CD4-positive, alpha-beta T cell (primary cell): ENCODE results near the gene GSG1L. TPM values are rescaled to one million over a fixed set of nuclear protein-coding genes. Genes with fewer than 3 reads are reported as not detected.

Experiments
- ATAC-seq: fragments of 200-7000 bp; cut with Tn5 transposase; one replicate; pipeline ENCODE4 v1.10.0; 2022; ENCODE audit warnings: mild to moderate bottlenecking; ENCODE audit not compliant: poor library complexity
- CTCF ChIA-PET: fragments of 350-600 bp; sonication (Branson Sonifier 250); formaldehyde crosslinking; loops from one replicate; lab custom pipeline; 2021; ENCODE audit warnings: antibody characterized with exemption, inconsistent platforms; lab: Charles Lee
- POLR2A ChIA-PET: fragments of 350-600 bp; sonication (Branson Sonifier 250); formaldehyde crosslinking; loops from one replicate; lab custom pipeline; 2021; ENCODE audit warnings: antibody characterized with exemption, inconsistent platforms; lab: Charles Lee
- DNase-seq, 14 experiments: peaks; one replicate each; pipeline ENCODE4 v3.0.0-alpha.2; 2013 to 2020; ENCODE audit warnings: mixed read lengths in 2 of 14
- H3K27ac ChIP-seq, 2 donors: one replicate each; pipeline versions ENCODE4 v1.5.1 to v1.7.0; 2013; ENCODE audit warnings: low read length in 2 of 2, low read depth in 1 of 2, mild to moderate bottlenecking in 1 of 2
- H3K27me3 ChIP-seq, 2 experiments: 1 replicate in 1 of 2; 2 replicates in 1 of 2; pipeline versions ENCODE4 v1.6.1 to v1.7.0; 2013; ENCODE audit warnings: low read length in 2 of 2, control low read depth in 1 of 2, mild to moderate bottlenecking in 1 of 2, moderate library complexity in 1 of 2; ENCODE audit not compliant: insufficient read depth in 2 of 2, control insufficient read depth in 1 of 2
- H3K36me3 ChIP-seq: one replicate; pipeline ENCODE4 v1.6.1; 2013; ENCODE audit warnings: low read length, control low read depth; ENCODE audit not compliant: insufficient read depth
- H3K4me1 ChIP-seq: one replicate; pipeline ENCODE4 v1.6.1; 2013; ENCODE audit warnings: low read length, control low read depth; ENCODE audit not compliant: insufficient read depth
- H3K4me3 ChIP-seq: one replicate; pipeline ENCODE4 v1.5.1; 2013; ENCODE audit warnings: mild to moderate bottlenecking, low read length, moderate library complexity
- H3K9me3 ChIP-seq, 2 experiments: 1 replicate in 1 of 2; 2 replicates in 1 of 2; pipeline versions ENCODE4 v1.6.1 to v1.7.0; 2013; ENCODE audit warnings: low read length in 2 of 2, mild to moderate bottlenecking in 2 of 2, control low read depth in 1 of 2, moderate library complexity in 1 of 2; ENCODE audit not compliant: control insufficient read depth in 1 of 2, insufficient read depth in 1 of 2
- H3K27ac Mint-ChIP-seq: one replicate; pipeline ENCODE4 v1.8.0; 2020; ENCODE audit warnings: mixed read lengths
- H3K27me3 Mint-ChIP-seq: one replicate; pipeline ENCODE4 v1.8.0; 2021; ENCODE audit warnings: mixed read lengths
- H3K36me3 Mint-ChIP-seq: one replicate; pipeline ENCODE4 v1.8.0; 2021; ENCODE audit warnings: low read depth, mixed read lengths
- H3K4me1 Mint-ChIP-seq: one replicate; pipeline ENCODE4 v1.8.0; 2021; ENCODE audit warnings: low read depth, mixed read lengths
- H3K4me3 Mint-ChIP-seq: one replicate; pipeline ENCODE4 v1.8.0; 2020; ENCODE audit warnings: mild to moderate bottlenecking, mixed read lengths
- H3K9me3 Mint-ChIP-seq: one replicate; pipeline ENCODE4 v1.8.0; 2020; ENCODE audit warnings: mixed read lengths
- intact Hi-C, 2 experiments: fragments of 100-400 bp; cut with DNase I in 1 of 2; cut with micrococcal nuclease in 1 of 2; formaldehyde crosslinking; loops; one replicate each; pipeline versions ENCODE4 v1.15.1 to v1.9.0; 2023 to 2025; cut with DNase I, micrococcal nuclease
- total RNA-seq, 174 experiments: library from RNA in 2 of 174; stranded (reverse) in 2 of 174; gene quantifications; one replicate each; pipeline ENCODE4 v1.2.3 and lab custom pipeline; 2021 to 2026
- TF ChIP-seq, protein P1 (sequence below): fragments of 200-600 bp; IDR thresholded peaks from one replicate; pipeline ENCODE4 v1.8.0; 2022; ENCODE audit warnings: antibody characterized with exemption, mild to moderate bottlenecking

Gene GSG1L
- total RNA-seq, 2 experiments from 2014 or later: not detected

DNA sequence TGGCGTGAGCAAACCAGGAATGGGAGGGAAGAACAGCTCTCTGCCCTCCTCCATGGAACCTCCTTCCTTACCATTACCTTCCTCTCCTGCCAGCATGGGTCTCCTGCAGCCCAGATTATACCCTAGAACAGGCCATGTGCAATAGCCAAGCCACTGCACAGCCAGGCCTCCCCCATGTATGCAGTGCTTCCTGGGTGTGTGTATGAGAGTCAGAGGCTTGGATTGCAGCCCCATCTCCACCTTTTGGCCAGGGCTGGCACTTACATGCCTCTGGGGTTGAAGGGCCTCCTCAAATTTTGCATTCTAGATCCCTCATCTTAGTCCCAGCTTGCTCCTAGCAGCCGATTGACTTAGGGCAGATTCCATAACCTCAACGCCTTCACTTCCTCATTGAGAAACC is 133.7 kb downstream of the GSG1L start:
- ATAC-seq (no peak), DNase-seq (no peak)
- peaks cover 0 to 14% of the 10 kb centered on the region in 2 experiments for H3K9me3 ChIP-seq
- Mint-ChIP-seq H3K9me3 (no peaks in the 10 kb centered on the region), H3K4me3 (no peak overlapping the region), H3K36me3 (no peaks in the 10 kb centered on the region), H3K27ac (no peak overlapping the region), H3K4me1 (no peaks in the 10 kb centered on the region), H3K27me3 (peaks cover 58% of the 10 kb centered on the region)
- no peaks in the 10 kb centered on the region for H3K36me3 ChIP-seq
- intact Hi-C loops: no loop called here
- TF ChIP-seq, protein P1, sequence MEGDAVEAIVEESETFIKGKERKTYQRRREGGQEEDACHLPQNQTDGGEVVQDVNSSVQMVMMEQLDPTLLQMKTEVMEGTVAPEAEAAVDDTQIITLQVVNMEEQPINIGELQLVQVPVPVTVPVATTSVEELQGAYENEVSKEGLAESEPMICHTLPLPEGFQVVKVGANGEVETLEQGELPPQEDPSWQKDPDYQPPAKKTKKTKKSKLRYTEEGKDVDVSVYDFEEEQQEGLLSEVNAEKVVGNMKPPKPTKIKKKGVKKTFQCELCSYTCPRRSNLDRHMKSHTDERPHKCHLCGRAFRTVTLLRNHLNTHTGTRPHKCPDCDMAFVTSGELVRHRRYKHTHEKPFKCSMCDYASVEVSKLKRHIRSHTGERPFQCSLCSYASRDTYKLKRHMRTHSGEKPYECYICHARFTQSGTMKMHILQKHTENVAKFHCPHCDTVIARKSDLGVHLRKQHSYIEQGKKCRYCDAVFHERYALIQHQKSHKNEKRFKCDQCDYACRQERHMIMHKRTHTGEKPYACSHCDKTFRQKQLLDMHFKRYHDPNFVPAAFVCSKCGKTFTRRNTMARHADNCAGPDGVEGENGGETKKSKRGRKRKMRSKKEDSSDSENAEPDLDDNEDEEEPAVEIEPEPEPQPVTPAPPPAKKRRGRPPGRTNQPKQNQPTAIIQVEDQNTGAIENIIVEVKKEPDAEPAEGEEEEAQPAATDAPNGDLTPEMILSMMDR: no peak
- H3K27me3 ChIP-seq: peaks cover 4 to 12% of the 10 kb centered on the region in 2 experiments
- CTCF ChIA-PET: no interaction called here
- H3K27ac ChIP-seq: no peak overlapping the region
- no peak overlapping the region for H3K4me3 ChIP-seq
- no peaks in the 10 kb centered on the region for H3K4me1 ChIP-seq
- POLR2A ChIA-PET: no interaction called here

DNA sequence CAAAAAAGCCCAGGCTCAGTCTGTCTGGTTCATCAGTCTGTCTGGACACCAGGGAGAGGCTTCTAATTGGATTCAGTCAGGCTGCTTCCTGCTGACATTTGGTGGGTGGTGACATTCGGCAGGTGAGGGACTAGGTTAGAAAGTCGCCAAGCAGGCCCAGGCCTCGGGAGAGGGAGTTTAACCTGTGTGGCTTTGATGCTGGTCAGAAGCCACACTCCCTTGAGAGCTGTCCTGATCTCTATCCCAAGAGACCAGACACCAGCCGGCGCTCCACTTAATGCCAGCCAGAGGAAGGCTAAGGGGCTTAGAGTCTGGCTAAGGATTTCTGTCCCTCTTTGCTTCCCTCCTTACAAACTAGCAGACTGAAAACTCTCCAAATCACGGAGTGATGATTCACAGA is 135.0 kb downstream of the GSG1L start:
- no peaks in the 10 kb centered on the region for H3K9me3 Mint-ChIP-seq
- ATAC-seq: no peak
- Histone ChIP-seq H3K27me3 (peaks cover 4 to 12% of the 10 kb centered on the region in 2 experiments), H3K4me3 (no peak overlapping the region), H3K36me3 (no peaks in the 10 kb centered on the region), H3K9me3 (peaks cover 0 to 7% of the 10 kb centered on the region in 2 experiments), H3K4me1 (no peaks in the 10 kb centered on the region), H3K27ac (no peak overlapping the region)
- no peaks in the 10 kb centered on the region for H3K4me1 Mint-ChIP-seq
- no peak overlapping the region for H3K27ac Mint-ChIP-seq
- no peaks in the 10 kb centered on the region for H3K36me3 Mint-ChIP-seq
- no peak for DNase-seq
- no peak overlapping the region for H3K4me3 Mint-ChIP-seq
- ChIA-PET POLR2A (no interaction called here), CTCF (no interaction called here)
- TF ChIP-seq, protein P1: no peak
- intact Hi-C loops: no loop called here
- peaks cover 54% of the 10 kb centered on the region for H3K27me3 Mint-ChIP-seq

DNA sequence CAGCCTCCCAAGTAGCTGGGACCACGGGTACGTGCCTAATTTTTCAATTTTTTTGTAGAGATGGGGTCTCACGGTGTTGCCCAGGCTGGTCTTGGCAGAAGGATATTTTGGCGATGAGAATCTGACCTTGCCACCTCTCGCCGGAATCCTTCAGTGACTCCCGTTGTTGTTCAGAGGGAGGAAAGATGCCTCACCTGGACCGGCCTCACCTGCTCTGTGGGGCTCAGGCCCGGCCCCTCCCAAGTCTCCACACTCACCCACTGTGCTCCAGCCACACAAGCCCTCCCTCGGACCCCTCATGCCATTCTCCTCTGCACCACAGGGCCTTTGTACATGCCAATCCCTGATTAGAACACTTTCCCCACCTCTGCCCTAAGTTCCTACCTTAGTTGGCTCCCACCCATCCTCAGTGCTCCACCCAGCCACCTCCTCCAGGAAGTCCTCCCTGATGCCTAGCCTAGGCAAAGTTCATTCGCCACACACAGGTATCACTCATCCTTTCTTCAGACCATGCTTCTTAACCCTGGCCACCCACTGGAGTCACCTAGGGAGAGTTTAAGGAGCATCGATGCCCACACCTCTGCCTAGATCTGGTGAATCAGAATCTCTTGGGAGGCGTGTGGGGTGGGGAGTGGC is 136.1 kb downstream of the GSG1L start:
- no peaks in the 10 kb centered on the region for H3K4me1 Mint-ChIP-seq
- Histone ChIP-seq H3K4me3 (no peak overlapping the region), H3K36me3 (no peaks in the 10 kb centered on the region), H3K27me3 (peaks cover 4 to 12% of the 10 kb centered on the region in 2 experiments), H3K4me1 (no peaks in the 10 kb centered on the region), H3K27ac (no peak overlapping the region), H3K9me3 (peaks cover 0 to 7% of the 10 kb centered on the region in 2 experiments)
- DNase-seq (no peak), ATAC-seq (no peak)
- ChIA-PET CTCF (no interaction called here), POLR2A (no interaction called here)
- no peak overlapping the region for H3K4me3 Mint-ChIP-seq
- peaks cover 59% of the 10 kb centered on the region for H3K27me3 Mint-ChIP-seq
- no peak overlapping the region for H3K27ac Mint-ChIP-seq
- TF ChIP-seq, protein P1: no peak
- no peaks in the 10 kb centered on the region for H3K9me3 Mint-ChIP-seq
- intact Hi-C loops: no loop called here
- no peaks in the 10 kb centered on the region for H3K36me3 Mint-ChIP-seq
